ENCODE data around the gene CASP2. TPM values are rescaled to one million over a fixed set of nuclear protein-coding genes. Genes with fewer than 3 reads are reported as not detected.

The CASP2 gene
- total RNA-seq, result 20.4 TPM

GRCh38 chr7:143287935-143288826, at the start of gene CASP2:
CASP2 (plus strand) TSS chr7:143288351; CDS start chr7:143288456, 105 bp downstream.
- DNase-seq (ENCODE audit: low spot score in 2 of 2) (peak; percentile 93 to 97), FAIRE-seq (no peak)

DNA sequence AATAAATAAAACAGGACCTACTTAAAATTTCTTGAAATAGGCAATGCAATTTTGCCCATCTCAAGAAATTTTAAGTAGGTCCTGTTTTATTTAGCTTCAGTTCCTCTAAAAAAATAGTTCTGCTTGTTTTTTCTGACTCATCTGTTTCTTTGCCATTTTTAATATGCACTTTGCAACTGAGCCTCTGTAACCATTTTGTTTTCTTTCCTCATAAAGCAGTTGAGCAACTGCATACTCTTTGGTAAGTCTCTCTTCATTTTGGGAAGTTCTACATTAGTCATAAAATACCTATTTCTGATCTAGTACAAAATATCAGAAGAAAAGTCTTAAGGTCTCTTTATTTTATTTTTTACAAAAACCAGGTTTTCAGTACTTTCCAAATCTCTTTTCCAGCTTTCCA, 48.3 kb upstream of the CASP2 start:
- no peak for FAIRE-seq
- DNase-seq (ENCODE audit: low spot score in 2 of 2), result no peak

- peak; percentile 47 for FAIRE-seq
- peak in 1 of 2 donors; percentile 39 for DNase-seq (ENCODE audit: low spot score in 2 of 2)
These were observed 47.6 kb upstream of the CASP2 start for GRCh38 chr7:143240291-143241168.

DNA sequence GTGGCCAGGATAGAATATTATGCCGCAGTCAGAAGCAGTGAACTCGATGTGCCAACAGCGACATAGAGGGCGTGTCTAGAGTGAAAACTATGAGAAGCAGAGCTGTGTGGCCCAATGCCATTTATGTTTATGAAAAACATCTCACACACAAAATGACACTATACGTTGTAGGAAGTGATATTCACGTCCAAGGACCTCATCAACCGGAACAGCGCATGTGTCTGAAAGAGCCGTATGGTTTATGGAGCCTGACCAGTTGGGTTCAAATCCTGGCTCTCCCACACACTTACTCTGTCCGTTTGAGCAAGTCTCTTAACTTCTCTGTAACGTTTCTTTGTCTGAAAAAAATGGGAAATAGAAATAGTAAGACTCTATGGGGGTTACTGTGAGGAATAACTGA, 45.8 kb upstream of the CASP2 start:
- DNase-seq (ENCODE audit: low spot score in 2 of 2) (no peak), FAIRE-seq (no peak)

GRCh38 chr7:143243111-143243510, 45.0 kb upstream of the CASP2 start:
- no peak for DNase-seq (ENCODE audit: low spot score in 2 of 2)
- no peak for FAIRE-seq

DNA sequence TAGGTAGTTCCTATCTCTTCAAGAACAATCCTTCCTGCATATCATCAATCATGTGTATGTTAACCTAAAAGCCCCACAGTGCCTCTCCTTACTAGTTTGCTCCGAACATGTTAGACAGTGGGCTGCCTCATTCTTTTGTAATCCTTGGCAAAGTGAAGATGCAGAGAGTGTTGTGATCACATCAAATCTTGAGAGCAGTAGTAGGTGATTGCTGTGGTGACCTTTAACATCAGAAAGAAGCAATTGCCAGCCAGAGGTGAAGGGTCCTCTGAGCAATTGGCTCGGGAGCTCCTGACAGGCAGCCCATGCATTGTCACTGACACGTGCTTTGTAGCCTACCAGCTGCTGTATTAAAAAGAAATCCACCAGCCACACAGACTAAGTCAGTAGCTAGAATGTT, 44.5 kb upstream of the CASP2 start:
- DNase-seq (ENCODE audit: low spot score in 2 of 2), result no peak
- no peak for FAIRE-seq

- no peak for FAIRE-seq
- no peak for DNase-seq (ENCODE audit: low spot score in 2 of 2)
These were observed 43.8 kb upstream of the CASP2 start for GRCh38 chr7:143244321-143244720.

DNA sequence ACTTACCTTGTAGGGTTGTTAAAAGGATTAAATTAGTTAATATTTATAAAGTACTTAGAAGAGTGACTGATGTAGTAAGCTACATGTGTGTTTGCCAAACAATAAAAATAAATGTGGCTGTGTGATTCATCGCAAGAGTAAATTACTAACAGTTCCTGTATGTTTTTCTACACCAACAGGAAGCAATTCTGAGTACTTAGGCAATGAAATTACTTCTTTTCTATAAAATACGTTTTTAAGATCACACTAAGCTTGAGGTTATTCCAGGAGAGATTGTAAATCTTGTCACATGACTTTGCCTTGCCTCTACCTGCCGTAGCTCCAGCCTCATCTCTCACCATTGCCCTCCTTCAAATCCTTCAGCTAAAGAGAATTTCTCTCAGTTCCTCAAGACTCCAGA, 43.0 kb upstream of the CASP2 start:
- FAIRE-seq (no peak), DNase-seq (ENCODE audit: low spot score in 2 of 2) (no peak)

DNA sequence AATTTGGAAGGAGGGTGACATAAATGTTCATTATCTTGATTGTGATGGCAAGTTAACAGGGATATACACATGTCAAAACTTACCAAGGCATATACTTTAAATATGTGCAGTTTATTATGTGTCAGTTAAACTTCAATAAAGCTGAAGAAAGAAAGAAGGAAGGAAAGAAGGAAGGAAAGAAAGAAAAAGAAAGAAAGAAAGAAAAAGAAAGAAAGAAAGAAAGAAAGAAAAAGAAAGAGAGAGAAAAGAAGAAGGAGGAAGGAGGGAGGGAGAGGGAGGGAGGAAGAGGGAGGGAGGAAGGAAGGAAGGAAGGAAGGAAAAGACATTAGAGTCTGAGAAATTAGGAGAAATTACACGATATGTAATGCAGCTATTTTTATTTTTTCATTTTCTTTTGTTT, 40.8 kb upstream of the CASP2 start:
- FAIRE-seq (no peak), DNase-seq (ENCODE audit: low spot score in 2 of 2) (no peak)

- FAIRE-seq (no peak), DNase-seq (ENCODE audit: low spot score in 2 of 2) (no peak)
These were observed 39.3 kb upstream of the CASP2 start for GRCh38 chr7:143248761-143249354.

DNA sequence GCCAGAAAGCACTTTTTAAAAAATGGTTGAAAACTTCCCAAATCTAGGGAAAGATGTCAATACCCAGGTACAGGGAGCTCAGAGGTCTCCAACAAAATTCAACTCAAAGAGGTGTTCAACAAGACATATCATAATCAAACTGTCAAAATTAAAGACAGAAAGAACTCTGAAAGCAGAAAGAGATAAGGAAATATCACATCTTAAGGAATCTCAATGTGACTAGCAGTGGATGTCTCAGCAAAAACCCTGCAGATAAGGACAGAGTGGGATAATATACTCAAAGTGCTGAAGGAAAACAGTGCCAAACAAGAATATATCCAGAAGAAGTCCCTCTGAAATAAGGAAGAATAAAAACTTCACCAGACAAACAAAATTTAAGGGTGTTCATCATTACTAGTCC, 38.0 kb upstream of the CASP2 start:
- DNase-seq (ENCODE audit: low spot score in 2 of 2), result no peak

DNA sequence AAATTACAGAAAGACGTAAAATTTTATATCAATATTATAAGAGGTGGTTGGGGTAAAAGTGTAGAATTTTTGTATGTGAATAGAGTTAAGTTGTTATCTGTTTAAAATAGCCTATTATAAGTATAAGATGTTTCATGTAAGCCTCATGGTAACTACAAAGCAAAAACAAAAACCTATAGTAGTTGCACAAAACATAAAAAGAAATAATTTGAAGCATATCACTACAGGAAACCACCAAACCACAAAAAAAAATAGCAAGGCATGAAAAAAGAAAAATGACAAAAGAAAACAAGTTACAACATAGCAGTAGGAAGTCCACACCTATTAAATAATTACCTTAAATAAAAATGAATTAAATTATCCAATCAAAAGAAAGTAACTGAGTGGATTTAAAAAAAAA, 37.3 kb upstream of the CASP2 start:
- DNase-seq (ENCODE audit: low spot score in 2 of 2) (no peak), FAIRE-seq (no peak)

More for the DNA sequence above, 38.0 kb upstream of the CASP2 start:
- no peak for FAIRE-seq

DNA sequence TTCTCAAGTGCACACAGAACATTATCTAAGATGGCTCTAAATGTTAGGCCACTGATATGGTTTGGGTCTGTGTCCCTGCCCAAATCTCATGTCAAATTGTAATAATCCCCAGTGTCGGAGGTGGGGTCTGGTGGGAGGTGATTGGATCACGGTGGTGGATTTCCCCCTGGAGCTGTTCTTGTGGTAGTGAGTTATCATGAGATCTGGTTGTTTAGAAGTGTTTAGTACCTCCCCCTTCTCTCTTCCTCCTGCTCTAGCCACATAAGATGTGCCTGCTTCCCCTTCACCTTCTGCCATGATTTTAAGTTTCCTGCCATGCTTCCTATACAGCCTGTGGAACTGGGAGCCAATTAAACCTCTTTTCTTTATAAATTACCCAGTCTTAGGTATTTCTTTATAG, 36.1 kb upstream of the CASP2 start:
- no peak for FAIRE-seq

DNA sequence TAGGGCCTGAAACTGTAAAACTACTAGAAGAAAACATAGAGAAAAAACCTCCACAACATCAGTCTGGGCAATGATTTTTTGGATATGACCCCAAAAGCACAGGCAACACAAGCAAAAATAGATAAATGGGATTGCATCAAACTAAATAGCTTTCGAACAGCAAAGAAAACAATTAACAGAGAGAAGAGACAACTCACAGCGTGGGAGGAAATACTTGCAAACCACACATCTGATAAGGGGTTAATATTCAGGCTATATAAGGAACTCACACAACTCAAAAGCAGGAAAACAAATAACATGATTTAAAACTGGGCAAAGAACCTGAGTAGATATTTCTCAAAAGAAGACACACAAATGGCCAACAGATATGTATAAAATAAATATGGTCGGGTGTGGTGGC, 32.6 kb upstream of the CASP2 start:
- no peak for FAIRE-seq
- no peak for DNase-seq (ENCODE audit: low spot score in 2 of 2)

More for the DNA sequence above, 36.1 kb upstream of the CASP2 start:
- DNase-seq (ENCODE audit: low spot score in 2 of 2), result no peak

DNA sequence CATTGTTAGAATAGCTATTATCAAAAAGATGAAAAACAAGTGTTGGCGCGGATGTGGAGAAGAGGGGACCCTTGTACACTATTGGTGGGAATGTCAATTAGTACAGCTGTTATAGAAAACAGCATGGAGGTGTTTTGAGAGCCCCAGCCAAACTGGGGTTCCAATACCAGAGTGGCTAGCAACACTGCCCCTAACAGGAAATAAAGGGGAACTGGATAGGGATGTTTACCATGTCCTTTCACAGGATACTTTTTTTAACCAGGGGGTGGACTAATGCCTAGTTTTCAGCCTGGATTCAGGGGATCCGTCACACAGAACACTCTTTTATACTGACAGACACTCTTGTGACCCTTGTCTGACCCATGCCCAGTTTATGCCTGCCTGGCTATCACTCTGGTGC, 31.8 kb upstream of the CASP2 start:
- FAIRE-seq (no peak), DNase-seq (ENCODE audit: low spot score in 2 of 2) (no peak)

GRCh38 chr7:143256932-143257331, 31.2 kb upstream of the CASP2 start:
- no peak for FAIRE-seq
- DNase-seq (ENCODE audit: low spot score in 2 of 2), result no peak

- DNase-seq (ENCODE audit: low spot score in 2 of 2), result no peak
- no peak for FAIRE-seq
These were observed 30.6 kb upstream of the CASP2 start for GRCh38 chr7:143257501-143257900.

- no peak for DNase-seq (ENCODE audit: low spot score in 2 of 2)
- no peak for FAIRE-seq
These were observed 29.3 kb upstream of the CASP2 start for GRCh38 chr7:143258831-143259230.

DNA sequence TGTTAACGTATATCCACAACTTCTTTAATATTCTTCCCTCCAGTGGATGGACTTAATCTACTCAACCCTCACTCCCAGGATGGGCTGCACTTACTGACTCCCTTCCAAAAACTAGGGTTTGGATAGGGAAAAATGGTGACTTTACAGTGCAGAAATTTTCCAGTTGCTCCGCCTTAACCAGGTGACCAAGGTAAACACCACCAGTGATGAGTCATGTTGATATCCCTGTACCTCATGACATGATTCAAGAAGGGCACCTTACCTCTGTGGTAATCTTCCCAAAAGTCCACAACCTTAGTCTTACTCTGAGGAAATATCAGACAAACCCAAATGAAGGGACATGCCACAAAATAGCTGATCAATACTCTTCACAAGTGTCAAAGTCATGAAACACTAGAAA, 28.4 kb upstream of the CASP2 start:
- FAIRE-seq, result no peak
- no peak for DNase-seq (ENCODE audit: low spot score in 2 of 2)

- FAIRE-seq, result no peak
- no peak for DNase-seq (ENCODE audit: low spot score in 2 of 2)
These were observed 26.2 kb upstream of the CASP2 start for GRCh38 chr7:143261901-143262300.
